ENCODE measurements around the gene CTRB2. TPM values are rescaled to one million over a fixed set of nuclear protein-coding genes. Genes with fewer than 3 reads are reported as not detected.

The CTRB2 gene
- total RNA-seq, 1 donor from 2014 or later: not detected

DNA sequence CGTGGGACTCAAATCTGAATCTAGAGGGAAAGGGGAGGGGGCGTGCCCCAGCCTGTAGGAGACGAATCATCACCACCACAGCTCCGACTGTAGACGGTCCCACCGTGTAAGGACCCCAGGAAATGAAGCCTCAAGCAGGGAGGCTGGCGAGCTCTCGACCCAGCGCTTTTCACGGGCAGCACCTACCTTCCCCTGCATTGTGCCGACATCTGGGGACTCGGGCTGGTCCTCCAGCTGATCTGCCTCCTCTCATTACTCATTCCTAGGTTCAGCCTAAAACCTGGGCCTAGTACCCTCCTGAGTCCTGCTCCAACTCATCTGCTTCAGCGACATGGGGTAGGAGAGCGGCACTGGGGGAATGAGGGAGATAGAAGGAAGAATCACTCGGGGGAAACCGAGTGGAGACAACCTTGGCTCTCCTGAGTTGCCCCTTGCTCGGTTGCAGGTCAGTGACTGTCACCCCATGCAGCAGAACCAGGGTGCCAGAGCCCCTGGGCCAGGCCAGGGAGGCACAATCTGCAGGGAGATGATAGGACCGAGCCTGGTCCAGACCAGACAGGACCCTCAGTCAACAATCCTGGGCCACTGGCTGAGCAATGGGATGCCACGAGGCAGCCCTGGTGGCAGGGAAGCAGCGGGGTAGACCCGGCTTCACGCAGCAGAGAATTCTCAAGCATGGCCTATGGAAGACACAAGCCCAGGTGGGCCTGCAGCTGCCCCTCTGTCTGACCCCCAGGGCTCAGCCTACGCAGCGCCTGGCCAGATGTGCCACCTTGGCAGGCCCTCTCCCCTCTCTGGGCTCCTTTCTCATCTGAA is 45.3 kb upstream of the CTRB2 start:
- Histone ChIP-seq H3K4me3 (peak overlapping the region; percentile 24 to 69), H3K27ac (peak overlapping the region; percentile 83 to 94), H3K27me3 (no peaks in the 10 kb centered on the region), H3K9me3 (no peaks in the 10 kb centered on the region), H3K36me3 (no peaks in the 10 kb centered on the region), H3K4me1 (peaks cover 60 to 81% of the 10 kb centered on the region in 2 donors)
- intact Hi-C loops (cut with DNase I): loop anchor here (5.0 kb wide), 1 partner anchor 135 kb away; no protein-coding TSS in a partner anchor
- TF ChIP-seq, protein P1, sequence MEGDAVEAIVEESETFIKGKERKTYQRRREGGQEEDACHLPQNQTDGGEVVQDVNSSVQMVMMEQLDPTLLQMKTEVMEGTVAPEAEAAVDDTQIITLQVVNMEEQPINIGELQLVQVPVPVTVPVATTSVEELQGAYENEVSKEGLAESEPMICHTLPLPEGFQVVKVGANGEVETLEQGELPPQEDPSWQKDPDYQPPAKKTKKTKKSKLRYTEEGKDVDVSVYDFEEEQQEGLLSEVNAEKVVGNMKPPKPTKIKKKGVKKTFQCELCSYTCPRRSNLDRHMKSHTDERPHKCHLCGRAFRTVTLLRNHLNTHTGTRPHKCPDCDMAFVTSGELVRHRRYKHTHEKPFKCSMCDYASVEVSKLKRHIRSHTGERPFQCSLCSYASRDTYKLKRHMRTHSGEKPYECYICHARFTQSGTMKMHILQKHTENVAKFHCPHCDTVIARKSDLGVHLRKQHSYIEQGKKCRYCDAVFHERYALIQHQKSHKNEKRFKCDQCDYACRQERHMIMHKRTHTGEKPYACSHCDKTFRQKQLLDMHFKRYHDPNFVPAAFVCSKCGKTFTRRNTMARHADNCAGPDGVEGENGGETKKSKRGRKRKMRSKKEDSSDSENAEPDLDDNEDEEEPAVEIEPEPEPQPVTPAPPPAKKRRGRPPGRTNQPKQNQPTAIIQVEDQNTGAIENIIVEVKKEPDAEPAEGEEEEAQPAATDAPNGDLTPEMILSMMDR (IDR thresholded peaks at IDR 0.05): no peak
- DNase-seq (ENCODE audit: low spot score in 2 of 2): no peak

DNA sequence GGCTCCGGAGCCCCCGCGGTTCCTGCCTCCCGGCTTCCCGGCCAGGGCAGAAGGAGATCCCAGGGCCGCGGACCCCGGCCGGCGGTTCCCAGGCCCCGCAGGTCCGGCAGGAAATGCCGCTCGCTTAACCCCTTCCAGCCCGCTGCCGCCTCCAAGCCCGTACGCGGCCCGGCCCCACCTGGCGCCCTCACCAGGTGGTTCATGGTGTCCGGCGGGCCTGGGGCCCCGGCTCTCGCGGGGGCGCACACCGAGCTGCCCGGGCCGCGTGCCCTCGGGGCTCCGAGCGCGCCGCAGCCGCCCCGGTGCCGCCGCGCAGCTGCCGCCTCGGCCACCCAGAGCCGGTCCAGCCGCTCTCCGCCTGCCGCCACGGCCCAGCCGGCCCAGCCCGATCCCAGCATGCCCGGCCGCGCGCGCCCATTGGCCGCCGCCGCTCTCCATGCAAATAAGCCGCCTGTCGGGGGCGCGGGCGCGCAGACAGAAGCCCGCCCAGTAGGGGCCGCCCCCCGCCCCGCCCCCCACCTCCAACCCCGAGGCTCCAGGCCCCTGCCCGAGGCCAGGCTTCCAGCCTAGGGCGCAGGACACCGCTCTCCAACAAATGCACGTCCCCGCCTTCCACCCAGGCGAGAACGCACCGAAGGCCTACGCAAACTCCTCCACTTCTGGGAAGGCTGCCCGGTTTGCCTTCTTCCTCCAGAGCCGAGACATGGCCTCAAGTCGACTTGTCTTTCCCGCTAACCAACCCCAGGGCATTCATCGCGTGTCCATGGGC is 44.5 kb upstream of the CTRB2 start, which contains the start of gene BCAR1:
Gene BCAR1 (minus strand): TSS at position 345 of the 769 bp plus-strand sequence. CDS start 142 bp downstream, at position 203.
- H3K36me3 ChIP-seq: no peaks in the 10 kb centered on the region
- peak within 1 kb of the TSS; percentile 69 to 85 for H3K4me3 ChIP-seq
- no peaks in the 10 kb centered on the region for H3K27me3 ChIP-seq
- H3K9me3 ChIP-seq: no peaks in the 10 kb centered on the region
- TF ChIP-seq, protein P1 (IDR thresholded peaks at IDR 0.05): peak in 2 of 3 experiments; percentile 15 to 18
- H3K27ac ChIP-seq: peak within 1 kb of the TSS; percentile 94 to 100
- intact Hi-C loops (cut with DNase I): loop anchor here (2.0 to 5.0 kb wide), 2 partner anchors 13 to 136 kb away; no protein-coding TSS in a partner anchor
- H3K4me1 ChIP-seq: peaks cover 60 to 81% of the 10 kb centered on the region in 2 donors
- peak; percentile 59 to 95 for DNase-seq (ENCODE audit: low spot score in 2 of 2)

DNA sequence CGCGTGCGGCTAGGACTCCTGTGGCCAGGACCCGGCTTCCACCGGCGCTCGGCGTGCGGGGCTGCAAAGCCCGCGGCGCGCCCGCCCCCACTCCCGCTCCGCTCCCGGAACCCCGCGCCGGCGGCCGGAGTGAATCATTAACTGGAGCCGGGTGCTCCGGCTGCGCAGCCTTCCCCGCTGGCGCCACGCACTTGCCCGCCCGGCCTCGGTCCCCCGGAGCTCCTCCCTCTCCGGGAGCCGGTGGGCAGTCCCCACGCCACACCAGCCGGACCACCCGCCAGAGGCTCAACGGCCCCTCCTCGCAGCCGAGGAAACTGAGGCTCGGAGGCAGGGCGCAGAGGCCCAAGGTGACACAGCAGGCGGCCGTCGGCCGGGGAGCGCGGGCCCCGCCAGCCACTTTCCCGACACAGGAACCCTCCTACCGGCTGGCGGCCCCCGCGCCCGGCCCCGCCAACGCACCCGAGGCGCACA is 43.9 kb upstream of the CTRB2 start:
- peaks cover 60 to 81% of the 10 kb centered on the region in 2 donors for H3K4me1 ChIP-seq
- no peaks in the 10 kb centered on the region for H3K27me3 ChIP-seq
- DNase-seq (ENCODE audit: low spot score in 2 of 2): peak in 1 of 2 donors; percentile 80
- TF ChIP-seq, protein P1 (IDR thresholded peaks at IDR 0.05): no peak
- intact Hi-C loops (cut with DNase I): loop anchor here (2.0 to 5.0 kb wide), 2 partner anchors 14 to 136 kb away; no protein-coding TSS in a partner anchor
- peak overlapping the region; percentile 94 to 100 for H3K27ac ChIP-seq
- no peaks in the 10 kb centered on the region for H3K36me3 ChIP-seq
- peak overlapping the region; percentile 69 to 85 for H3K4me3 ChIP-seq
- no peaks in the 10 kb centered on the region for H3K9me3 ChIP-seq

DNA sequence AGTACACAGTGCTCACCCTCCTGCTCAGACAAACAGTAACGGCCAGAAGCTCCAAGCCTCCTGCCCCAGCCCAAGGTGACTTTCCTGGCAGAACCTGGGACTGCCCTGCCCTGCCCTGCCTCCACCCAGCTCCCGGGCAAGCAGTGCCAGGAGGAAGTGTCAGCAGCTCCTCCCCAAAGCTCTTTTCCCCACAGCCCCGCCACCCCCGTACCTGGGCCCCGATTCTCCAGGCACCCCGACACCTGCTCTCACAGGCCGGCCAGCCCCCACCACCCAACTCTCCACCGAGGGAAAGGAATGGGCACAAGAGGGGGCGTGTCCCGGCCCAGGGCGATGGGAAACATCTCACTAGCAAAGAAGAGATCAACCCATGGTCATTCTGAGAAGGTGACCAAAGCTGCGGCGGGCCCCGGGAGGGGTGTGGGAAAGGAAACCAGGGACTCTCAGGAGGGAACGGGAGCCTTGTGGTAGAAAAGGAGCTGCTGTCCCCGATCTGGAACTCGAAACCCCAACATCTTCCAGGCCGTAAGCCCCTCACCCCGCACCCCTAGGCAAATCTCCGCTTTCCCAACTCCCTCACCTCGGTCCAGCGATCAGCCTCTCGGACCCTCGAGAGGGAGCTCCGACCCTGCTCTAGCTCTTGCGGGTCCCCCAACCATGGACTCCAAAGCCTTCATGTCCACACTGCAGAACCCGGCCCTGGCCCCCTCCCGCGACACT is 43.3 kb upstream of the CTRB2 start:
- Histone ChIP-seq H3K4me1 (peaks cover 55 to 77% of the 10 kb centered on the region in 2 donors), H3K36me3 (no peaks in the 10 kb centered on the region), H3K9me3 (no peaks in the 10 kb centered on the region), H3K27ac (peak overlapping the region; percentile 94 to 100), H3K27me3 (no peaks in the 10 kb centered on the region), H3K4me3 (peak overlapping the region; percentile 69 to 85)
- TF ChIP-seq, protein P1 (IDR thresholded peaks at IDR 0.05): no peak
- intact Hi-C loops (cut with DNase I): loop anchor here (2.0 to 5.0 kb wide), 2 partner anchors 15 to 137 kb away; no protein-coding TSS in a partner anchor
- DNase-seq (ENCODE audit: low spot score in 2 of 2): peak in 1 of 2 donors; percentile 81

DNA sequence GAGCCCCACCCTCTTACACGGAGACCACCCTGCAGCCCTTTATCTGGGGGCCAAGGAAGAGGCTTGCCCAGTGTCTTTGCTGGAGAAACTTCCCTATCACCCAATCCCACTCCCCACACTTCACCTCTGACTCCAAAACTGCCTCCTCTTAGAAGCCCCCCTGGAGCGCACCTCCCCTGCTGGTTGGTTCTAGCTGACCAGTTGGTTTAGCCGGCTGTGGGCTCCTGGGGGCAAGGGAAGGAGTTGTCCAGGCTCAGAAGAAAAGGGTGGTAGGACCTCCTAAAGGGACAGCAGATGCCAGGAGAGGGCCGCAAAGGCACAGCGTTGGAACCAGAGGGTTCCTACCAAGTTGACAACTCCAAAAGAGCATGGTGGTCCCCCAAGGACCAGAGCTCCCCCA is 42.5 kb upstream of the CTRB2 start:
- H3K27ac ChIP-seq: peak overlapping the region; percentile 94 to 100
- H3K4me3 ChIP-seq: peak overlapping the region; percentile 69 to 85
- H3K36me3 ChIP-seq: no peaks in the 10 kb centered on the region
- TF ChIP-seq, protein P1 (IDR thresholded peaks at IDR 0.05): no peak
- peaks cover 56 to 78% of the 10 kb centered on the region in 2 donors for H3K4me1 ChIP-seq
- H3K9me3 ChIP-seq: no peaks in the 10 kb centered on the region
- H3K27me3 ChIP-seq: no peaks in the 10 kb centered on the region
- DNase-seq (ENCODE audit: low spot score in 2 of 2): no peak
- intact Hi-C loops (cut with DNase I): no loop called here
